GM19351 (cell line): ENCODE measurements around the gene KDSR.
A peak's percentile ranks its signal among the peaks of the same experiment; 100 is the strongest.

Experiments
- ATAC-seq: cut with Tn5 transposase; IDR thresholded peaks from one replicate; pipeline ENCODE4 v1.9.1; 2021; ENCODE audit warnings: mild to moderate bottlenecking, moderate library complexity; ENCODE audit not compliant: unreplicated experiment

KDSR gene

GRCh38 chr18:63322206-63322605 is 44.8 kb downstream of the KDSR start:
- no peak for ATAC-seq

DNA sequence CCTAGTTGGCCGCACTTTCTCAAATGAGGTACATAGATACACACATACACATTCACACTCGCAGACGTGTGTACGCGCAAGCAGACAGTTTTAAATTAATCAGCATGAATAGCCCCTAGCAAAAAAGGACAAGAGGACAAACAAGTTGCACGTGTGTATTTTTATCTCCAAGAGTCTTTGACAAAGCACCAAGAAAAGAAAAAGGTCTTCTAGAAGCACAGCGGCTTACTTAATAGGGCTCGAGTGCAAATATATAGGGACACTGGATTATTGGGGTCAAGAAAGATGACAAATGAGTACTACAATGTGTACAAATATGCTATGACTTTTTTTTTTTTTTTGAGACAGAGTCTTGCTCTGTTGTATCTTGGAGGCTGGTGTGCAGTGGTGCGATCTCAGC is 45.7 kb downstream of the KDSR start:
- ATAC-seq, result no peak

DNA sequence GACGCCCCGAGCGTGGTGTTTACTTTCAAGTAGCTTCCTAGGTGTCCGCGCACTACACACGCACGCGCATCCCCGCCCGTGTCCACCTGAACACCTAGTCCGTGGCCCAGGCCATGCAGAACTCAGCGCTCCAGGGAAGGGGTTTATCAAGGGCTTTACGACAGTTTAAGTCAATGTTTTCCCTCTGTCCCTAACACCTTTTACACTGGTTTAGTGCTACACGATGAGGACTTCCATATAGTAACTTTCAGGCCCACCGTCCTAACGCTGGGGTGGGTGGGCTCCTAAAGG is 46.1 kb downstream of the KDSR start:
- no peak for ATAC-seq

- peak; percentile 59 for ATAC-seq
Observed at GRCh38 chr18:63320123-63320974, 46.7 kb downstream of the KDSR start.

GRCh38 chr18:63319383-63320122 is 47.5 kb downstream of the KDSR start, which contains the start of gene BCL2:
Gene BCL2 (minus strand): TSS chr18:63319769.
- ATAC-seq, result peak; percentile 3

DNA sequence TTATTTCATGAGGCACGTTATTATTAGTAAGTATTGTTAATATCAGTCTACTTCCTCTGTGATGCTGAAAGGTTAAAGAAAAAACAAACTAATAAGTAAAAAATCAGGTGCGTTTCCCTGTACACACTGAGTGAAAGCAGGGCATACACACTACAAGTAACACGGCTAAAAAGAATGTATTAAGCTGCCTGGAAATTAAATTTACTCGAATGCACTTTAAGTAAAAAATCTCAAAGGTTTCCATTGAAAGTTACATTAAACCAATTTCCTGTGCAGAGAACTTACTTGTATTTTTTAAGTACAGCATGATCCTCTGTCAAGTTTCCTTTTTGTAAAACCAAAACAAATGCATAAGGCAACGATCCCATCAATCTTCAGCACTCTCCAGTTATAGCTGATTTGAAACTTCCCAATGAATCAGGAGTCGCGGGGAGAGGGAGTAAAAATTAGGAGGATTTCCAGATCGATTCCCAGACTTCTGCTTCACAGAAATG is 48.1 kb downstream of the KDSR start:
- no peak for ATAC-seq

- ATAC-seq, result peak; percentile 49
Observed at GRCh38 chr18:63317982-63318888, 48.8 kb downstream of the KDSR start.

GRCh38 chr18:63317556-63317946 is 49.5 kb downstream of the KDSR start:
- ATAC-seq, result no peak

DNA sequence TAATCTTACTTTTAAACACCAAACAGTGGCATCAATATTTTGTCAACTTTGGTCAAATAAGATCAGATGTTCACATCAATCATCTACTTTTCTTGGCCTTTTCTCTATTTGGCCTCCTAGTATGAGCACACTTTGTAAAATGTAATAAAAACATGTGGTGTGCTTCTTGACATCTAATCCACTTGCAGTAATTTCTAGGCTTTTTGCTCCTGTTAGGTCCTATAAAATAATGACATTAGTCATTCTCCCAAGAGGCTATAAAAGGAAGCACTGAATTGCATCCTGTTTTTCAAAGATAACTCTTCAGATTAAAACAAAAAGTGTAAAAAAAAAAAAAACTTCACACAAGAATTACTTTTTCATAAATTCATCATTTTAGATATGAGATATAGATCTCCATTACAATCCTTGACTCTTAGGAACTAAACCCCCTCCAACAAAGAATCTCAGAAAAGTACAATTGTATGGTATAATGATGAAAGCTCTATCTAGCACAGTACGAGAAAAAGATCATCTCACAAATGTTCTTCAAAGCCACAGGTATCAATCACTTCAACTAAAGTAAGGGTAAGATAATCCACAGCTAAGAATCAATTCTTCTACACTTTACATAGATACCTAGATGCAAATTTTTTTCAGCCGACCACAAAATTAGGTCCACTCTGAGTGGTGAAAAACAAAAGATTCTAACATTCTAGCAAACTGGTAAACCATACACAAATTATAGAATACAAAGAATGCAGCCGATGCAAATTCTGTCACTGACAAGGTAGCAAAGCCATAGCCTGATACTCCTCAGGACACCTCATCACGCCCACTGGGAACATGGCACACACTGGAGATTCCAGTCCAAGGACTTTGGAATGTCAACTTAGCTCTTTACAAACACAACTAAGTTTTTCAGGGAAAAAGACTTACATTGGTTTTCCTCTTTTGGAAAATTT is 50.1 kb downstream of the KDSR start:
- no peak for ATAC-seq

DNA sequence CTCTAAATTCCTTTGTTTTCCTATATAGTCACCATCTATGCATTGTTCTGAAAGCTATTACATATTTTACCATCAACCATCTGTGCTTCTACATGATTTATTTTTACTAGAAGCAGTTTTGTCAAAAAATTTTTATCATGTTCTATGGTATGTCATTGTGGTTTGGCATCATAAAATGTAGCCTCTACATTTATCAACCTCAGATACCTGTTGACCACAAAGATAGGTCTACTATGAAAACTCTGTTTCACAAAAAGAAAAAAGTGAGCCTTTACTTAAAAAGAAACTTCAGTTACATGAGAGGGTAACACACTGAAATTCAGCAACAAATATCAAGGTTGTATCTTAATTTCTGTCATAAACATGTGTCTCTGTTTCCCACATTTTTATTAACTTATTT is 51.1 kb downstream of the KDSR start:
- no peak for ATAC-seq

DNA sequence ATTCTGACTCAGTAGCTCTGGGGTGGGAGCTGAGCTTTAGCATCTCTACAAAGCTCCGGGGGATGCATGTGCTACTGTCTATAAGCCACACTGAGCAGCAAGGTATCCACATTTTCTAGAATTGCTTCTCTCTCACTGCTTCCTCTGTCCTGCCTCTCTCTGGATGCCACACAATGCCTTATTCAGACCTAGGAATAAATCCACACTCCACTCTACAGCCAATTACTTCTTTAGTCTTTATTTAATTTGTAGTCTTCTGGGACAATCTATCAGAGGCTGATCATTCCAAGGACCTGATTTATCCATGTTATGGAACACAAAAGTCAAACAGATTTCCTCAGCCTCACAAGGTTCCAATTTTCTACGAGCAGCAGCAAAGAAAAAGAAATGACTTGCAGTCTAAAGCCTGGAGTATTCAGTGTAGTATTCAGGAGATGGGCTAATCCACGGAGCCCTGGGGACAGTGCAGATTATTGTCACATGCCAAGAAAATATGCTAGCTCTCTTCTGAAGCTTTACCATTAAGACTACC is 51.8 kb downstream of the KDSR start:
- no peak for ATAC-seq

- ATAC-seq, result no peak
Observed at GRCh38 chr18:63314062-63314790, 52.8 kb downstream of the KDSR start.

DNA sequence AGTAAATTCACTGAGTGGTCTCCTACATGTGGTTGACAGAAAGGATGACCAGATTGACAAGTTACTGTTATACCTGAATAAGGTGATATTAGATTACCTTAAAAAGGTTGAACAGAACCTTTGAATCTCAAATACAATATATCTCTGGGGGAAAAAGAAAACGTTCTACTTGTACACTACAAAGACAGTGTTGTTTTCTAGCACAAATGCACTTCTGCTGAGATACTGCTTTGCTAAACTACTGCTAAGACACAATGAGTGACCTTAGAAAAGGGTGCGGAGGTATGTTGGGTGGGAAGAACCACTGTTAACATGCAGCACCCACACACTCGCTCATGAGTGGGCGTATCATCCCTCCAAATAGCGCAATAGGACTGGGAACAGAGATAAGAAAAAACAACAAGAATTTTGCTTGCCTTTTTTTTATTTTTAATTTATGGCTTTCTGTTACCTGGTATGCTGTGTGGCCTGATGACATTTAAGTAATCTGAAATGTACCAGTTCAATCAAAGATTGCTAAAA is 53.5 kb downstream of the KDSR start:
- no peak for ATAC-seq

DNA sequence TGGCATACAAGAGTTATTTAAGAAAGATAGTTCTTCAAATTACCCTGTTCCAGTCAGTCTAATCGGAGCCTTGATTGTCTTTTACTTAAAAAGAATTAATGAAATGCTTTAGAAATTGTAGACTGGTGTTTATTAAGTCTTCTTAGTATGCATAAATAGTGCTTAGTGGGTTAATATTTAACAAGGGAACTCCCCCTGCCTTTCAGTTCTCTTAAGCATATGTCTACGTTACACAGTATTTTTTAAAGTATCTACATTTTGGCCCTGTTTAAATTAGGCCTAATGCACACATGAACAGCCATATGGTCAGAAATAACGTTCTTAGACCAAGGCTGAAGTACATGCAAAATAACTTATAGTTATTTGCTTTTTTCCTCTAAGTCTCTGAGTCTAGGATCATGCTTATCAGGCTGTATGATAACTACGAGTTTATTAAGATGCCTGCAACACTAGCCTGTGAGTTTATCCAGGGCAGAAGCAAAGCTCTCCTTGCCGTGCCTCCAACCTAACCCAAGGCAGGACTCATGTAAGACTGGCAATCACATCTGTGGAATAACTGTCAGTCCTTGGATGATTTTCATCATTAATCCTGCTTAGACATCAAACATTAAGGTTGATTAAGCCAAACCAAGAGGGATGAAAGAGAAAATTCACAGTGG is 54.1 kb downstream of the KDSR start:
- peak; percentile 31 for ATAC-seq

- ATAC-seq, result peak; percentile 6
Observed at GRCh38 chr18:63312019-63312409, 55.0 kb downstream of the KDSR start.

GRCh38 chr18:63311118-63312018 is 55.6 kb downstream of the KDSR start:
- peak; percentile 69 for ATAC-seq

DNA sequence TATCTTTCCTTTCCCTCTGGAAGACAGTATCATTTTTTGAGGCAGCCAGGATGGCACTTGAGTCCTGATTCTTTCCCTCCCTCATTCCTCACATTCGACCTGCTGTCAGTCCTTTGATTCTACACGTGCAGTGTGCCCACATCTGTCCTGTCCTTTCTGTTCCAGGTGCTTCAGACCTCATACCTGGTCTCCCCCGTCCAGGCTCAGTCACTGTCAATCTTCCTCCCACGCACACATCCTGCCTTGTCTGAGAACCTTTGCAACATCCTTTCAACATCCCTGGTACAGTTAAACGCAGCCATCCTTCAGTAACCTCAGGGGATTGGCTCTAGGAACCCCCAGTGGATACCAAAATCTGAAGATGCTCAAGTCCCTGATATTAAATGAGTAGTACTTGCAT is 57.6 kb downstream of the KDSR start:
- ATAC-seq, result no peak
